ENCODE measurements around the gene CLMN.
A peak's percentile ranks its signal among the peaks of the same experiment; 100 is the strongest.

DNA sequence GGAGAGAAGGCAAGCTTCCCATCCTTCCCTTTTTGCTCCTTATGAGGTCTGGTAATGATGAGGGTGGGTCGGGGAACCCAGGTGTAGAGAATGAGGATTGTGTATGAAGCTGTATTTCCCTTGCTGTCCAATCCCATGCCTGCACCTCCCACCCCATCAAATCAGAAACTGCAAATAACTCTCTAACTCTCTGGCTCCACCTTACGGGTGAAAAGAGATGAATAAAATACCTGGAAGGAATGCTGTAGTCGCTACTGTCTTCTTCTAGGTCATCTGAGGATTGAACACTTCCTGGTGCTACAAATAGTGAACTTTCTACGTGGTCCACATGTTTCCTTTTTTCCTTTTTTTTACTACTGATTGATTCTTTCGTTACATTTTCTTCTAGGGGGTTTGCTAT is 123.4 kb downstream of the CLMN start:
- TF ChIP-seq CTCF (conservative IDR thresholded peaks at IDR 0.05; ENCODE audit: low read depth, low read length) (peak; percentile 45), EZH2 (IDR thresholded peaks at IDR 0.05; ENCODE audit: borderline replicate concordance, low read depth, low read length, poor library complexity, severe bottlenecking) (no peak)
